22Rv1 (cell line): ENCODE results near the gene RBM20.

ENCODE experiments used
- H3K27ac ChIP-seq: fragments of 450-650 bp; 2 replicates; pipeline ENCODE4 v1.5.1; 2017
- CTCF ChIP-seq: fragments of 450-650 bp; IDR thresholded peaks from 2 replicates; pipeline ENCODE4 v1.5.1; 2017; ENCODE audit warnings: mild to moderate bottlenecking
- ZFX ChIP-seq: fragments of 450-650 bp; IDR thresholded peaks from 2 replicates; pipeline ENCODE4 v1.6.1; 2017; ENCODE audit warnings: antibody characterized with exemption, borderline replicate concordance

RBM20 gene

GRCh38 chr10:110834629-110835301 is 190.6 kb downstream of the RBM20 start:
- TF ChIP-seq ZFX (no peak), CTCF (no peak)

GRCh38 chr10:110835841-110836240 is 191.7 kb downstream of the RBM20 start:
- H3K27ac ChIP-seq, result no peak overlapping the region
- no peak for TF ChIP-seq ZFX
- TF ChIP-seq CTCF, result no peak

More at GRCh38 chr10:110834629-110835301, 190.6 kb downstream of the RBM20 start:
- H3K27ac ChIP-seq, result no peak overlapping the region

- TF ChIP-seq CTCF, result no peak
- TF ChIP-seq ZFX, result no peak
- no peak overlapping the region for H3K27ac ChIP-seq
Measured at GRCh38 chr10:110836706-110837105, 192.6 kb downstream of the RBM20 start.

GRCh38 chr10:110837418-110838171 is 193.5 kb downstream of the RBM20 start:
- no peak for TF ChIP-seq CTCF
- no peak for TF ChIP-seq ZFX
- no peak overlapping the region for H3K27ac ChIP-seq

GRCh38 chr10:110840225-110840922 is 196.2 kb downstream of the RBM20 start:
- H3K27ac ChIP-seq, result no peak overlapping the region
- TF ChIP-seq ZFX (no peak), CTCF (no peak)

GRCh38 chr10:110840923-110841428 is 196.8 kb downstream of the RBM20 start:
- H3K27ac ChIP-seq, result no peak overlapping the region
- TF ChIP-seq CTCF (no peak), ZFX (no peak)
